PC-9 (cell line): ENCODE measurements around the gene TM2D1.

Source experiments
- CTCF ChIP-seq: fragments of 200-600 bp; sonication (generic); conservative IDR thresholded peaks from 2 replicates; pipeline ENCODE4 v1.6.1; 2017; ENCODE audit warnings: mixed run types, antibody characterized with exemption, mild to moderate bottlenecking, moderate library complexity
- EZH2 ChIP-seq: fragments of 200-600 bp; sonication (generic); IDR thresholded peaks from 2 replicates; pipeline ENCODE4 v1.8.0; 2017; ENCODE audit warnings: antibody characterized with exemption, low read depth

- no peak for TF ChIP-seq CTCF
- no peak for TF ChIP-seq EZH2
These were observed 85.2 kb downstream of the TM2D1 start for GRCh38 chr1:61639608-61640336.
